ENCODE data around the gene PLCB4. TPM values are rescaled to one million over a fixed set of nuclear protein-coding genes. Genes with fewer than 3 reads are reported as not detected.

The PLCB4 gene
- total RNA-seq, 1 donor from 2014 or later, result 30.5 TPM

DNA sequence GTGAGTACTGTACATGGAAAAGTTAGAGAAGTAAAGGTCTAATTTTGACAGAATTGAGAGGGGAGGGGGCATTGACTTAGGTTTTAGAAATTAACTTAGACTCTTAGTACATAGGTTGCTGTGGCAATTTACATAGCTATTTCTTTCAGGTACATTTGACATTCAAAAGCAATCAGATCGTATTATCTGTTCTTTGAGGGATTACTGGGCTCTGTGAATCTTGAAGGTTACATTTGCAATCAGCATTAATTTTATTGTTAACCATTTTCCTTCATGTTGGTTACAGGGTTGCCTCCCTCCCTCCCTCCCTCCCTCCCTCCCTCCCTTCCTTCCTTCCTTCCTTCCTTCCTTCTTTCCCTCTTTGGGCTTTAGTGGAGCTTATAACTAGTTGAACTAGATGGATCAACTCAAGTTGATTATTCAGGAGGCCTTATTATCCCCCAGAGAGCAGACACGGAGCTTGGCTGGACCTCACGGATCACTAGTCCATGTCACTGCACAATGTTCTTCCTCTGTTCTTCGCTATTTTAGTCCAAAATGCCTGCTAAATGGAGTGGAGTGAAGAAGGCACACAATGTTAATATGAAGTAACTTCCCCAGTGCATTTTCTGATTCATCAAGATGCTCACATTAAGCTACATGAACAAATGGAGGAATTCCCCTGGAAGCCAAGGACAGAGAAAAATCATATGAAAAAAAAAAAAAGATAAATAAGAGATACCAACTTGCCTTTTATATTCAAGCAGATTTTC lies 87.8 kb downstream of the PLCB4 start:
- Histone ChIP-seq H3K27me3 (ENCODE audit: low read depth) (no peaks in the 10 kb centered on the region), H3K36me3 (no peaks in the 10 kb centered on the region), H3K4me3 (no peak overlapping the region), H3K27ac (replicated peaks) (peak overlapping the region; percentile 9), H3K9me3 (replicated peaks) (peaks cover 9% of the 10 kb centered on the region), H3K4me1 (peaks cover 33% of the 10 kb centered on the region)
- DNase-seq, result no peak
- TF ChIP-seq, protein P1, sequence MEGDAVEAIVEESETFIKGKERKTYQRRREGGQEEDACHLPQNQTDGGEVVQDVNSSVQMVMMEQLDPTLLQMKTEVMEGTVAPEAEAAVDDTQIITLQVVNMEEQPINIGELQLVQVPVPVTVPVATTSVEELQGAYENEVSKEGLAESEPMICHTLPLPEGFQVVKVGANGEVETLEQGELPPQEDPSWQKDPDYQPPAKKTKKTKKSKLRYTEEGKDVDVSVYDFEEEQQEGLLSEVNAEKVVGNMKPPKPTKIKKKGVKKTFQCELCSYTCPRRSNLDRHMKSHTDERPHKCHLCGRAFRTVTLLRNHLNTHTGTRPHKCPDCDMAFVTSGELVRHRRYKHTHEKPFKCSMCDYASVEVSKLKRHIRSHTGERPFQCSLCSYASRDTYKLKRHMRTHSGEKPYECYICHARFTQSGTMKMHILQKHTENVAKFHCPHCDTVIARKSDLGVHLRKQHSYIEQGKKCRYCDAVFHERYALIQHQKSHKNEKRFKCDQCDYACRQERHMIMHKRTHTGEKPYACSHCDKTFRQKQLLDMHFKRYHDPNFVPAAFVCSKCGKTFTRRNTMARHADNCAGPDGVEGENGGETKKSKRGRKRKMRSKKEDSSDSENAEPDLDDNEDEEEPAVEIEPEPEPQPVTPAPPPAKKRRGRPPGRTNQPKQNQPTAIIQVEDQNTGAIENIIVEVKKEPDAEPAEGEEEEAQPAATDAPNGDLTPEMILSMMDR (IDR thresholded peaks at IDR 0.05; ENCODE audit: borderline replicate concordance), result no peak
- intact Hi-C loops (cut with micrococcal nuclease), result no loop called here

DNA sequence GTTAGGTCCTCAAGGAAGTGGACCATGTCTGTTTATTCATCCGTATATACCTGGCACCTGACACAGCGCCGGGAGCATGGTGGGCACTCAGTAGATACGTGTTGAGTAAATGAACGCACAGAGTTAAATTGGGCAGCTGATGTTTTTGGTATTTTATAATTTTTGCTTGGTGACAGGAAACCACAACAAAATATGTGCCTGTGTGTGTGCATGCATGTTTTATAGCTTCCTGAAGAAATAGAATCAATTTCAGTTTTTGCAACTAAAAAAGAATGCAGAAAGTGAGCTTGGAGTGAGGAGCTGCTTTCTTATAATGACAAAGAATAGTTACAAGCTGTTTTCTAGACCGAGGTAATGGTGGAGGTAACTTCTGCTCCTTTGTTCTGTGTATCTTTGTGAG lies 91.4 kb downstream of the PLCB4 start:
- Histone ChIP-seq H3K36me3 (no peaks in the 10 kb centered on the region), H3K9me3 (replicated peaks) (no peaks in the 10 kb centered on the region), H3K4me3 (peak overlapping the region; percentile 35), H3K27ac (replicated peaks) (peak overlapping the region; percentile 78), H3K27me3 (ENCODE audit: low read depth) (no peaks in the 10 kb centered on the region), H3K4me1 (peaks cover 44% of the 10 kb centered on the region)
- intact Hi-C loops (cut with micrococcal nuclease), result no loop called here
- no peak for DNase-seq
- TF ChIP-seq, protein P1 (IDR thresholded peaks at IDR 0.05; ENCODE audit: borderline replicate concordance), result no peak

DNA sequence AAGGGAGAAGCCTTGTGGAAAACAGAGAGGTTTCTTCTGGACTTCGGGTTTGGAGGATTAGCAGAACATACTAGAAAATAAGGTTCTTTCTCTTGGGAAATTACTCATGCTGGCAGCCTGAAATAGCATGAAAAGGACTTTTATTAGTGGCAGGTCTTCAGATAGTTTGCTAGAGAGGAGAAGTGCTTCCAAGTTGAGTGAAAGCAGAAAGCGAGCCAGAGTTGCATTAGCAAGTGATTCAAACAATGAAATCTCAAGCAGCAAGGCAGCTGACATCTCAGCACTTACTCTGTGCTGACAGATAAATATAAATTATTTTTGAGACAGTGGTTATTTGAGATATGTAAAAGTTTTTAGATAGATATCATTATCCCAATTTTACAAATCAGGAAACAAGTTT lies 91.9 kb downstream of the PLCB4 start:
- intact Hi-C loops (cut with micrococcal nuclease), result no loop called here
- TF ChIP-seq, protein P1 (IDR thresholded peaks at IDR 0.05; ENCODE audit: borderline replicate concordance), result no peak
- no peaks in the 10 kb centered on the region for H3K27me3 ChIP-seq (ENCODE audit: low read depth)
- peak overlapping the region; percentile 35 for H3K4me3 ChIP-seq
- no peaks in the 10 kb centered on the region for H3K9me3 ChIP-seq (replicated peaks)
- no peaks in the 10 kb centered on the region for H3K36me3 ChIP-seq
- peak overlapping the region; percentile 78 for H3K27ac ChIP-seq (replicated peaks)
- peaks cover 46% of the 10 kb centered on the region for H3K4me1 ChIP-seq
- no peak for DNase-seq

DNA sequence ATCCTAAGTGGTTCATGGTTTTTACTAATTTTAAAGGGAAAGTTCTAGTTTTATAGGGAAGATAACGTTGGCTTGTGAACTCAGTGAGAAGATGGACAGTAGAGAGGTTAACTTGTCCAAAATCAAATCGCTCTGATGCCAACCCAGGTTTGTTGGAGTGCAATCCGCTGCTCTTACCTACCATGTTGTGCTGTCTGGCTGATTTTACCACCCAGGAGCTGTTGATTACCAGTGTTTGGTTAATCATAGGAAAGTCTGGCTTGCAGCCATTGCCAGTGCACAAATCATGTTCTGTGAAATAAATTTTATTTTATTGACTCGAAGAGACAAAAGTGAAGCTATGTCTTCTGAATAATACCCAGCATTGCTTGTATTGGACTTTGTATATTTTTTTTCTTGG lies 92.4 kb downstream of the PLCB4 start:
- TF ChIP-seq, protein P1 (IDR thresholded peaks at IDR 0.05; ENCODE audit: borderline replicate concordance), result no peak
- intact Hi-C loops (cut with micrococcal nuclease), result no loop called here
- peak overlapping the region; percentile 35 for H3K4me3 ChIP-seq
- H3K9me3 ChIP-seq (replicated peaks), result no peaks in the 10 kb centered on the region
- H3K4me1 ChIP-seq, result peaks cover 51% of the 10 kb centered on the region
- DNase-seq, result no peak
- H3K27ac ChIP-seq (replicated peaks), result peak overlapping the region; percentile 78
- no peaks in the 10 kb centered on the region for H3K36me3 ChIP-seq
- H3K27me3 ChIP-seq (ENCODE audit: low read depth), result no peaks in the 10 kb centered on the region

DNA sequence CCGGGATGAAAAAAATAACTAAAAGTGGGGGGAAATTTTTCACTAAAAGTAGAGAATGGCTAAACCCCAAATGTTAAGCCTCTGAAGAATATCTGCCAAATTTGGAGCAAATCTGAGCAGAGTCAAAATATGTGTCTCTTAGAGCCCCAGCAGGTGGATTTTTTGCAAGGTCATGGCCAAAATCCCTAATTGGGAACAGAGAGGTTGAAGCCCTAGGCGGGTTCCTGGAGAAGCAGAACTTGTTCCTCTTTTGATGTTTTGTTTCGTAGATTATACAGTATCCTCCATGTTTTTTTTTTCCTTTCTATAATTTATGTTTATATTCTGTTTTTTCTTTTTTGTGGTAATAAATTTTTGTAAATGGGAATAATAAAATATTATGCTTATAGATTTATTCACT lies 94.4 kb downstream of the PLCB4 start:
- intact Hi-C loops (cut with micrococcal nuclease), result no loop called here
- TF ChIP-seq, protein P1 (IDR thresholded peaks at IDR 0.05; ENCODE audit: borderline replicate concordance), result no peak

More for the DNA sequence above, 94.4 kb downstream of the PLCB4 start:
- no peaks in the 10 kb centered on the region for H3K9me3 ChIP-seq (replicated peaks)
- H3K36me3 ChIP-seq, result no peaks in the 10 kb centered on the region
- DNase-seq, result no peak
- no peaks in the 10 kb centered on the region for H3K27me3 ChIP-seq (ENCODE audit: low read depth)
- no peak overlapping the region for H3K27ac ChIP-seq (replicated peaks)
- no peak overlapping the region for H3K4me3 ChIP-seq
- H3K4me1 ChIP-seq, result peaks cover 53% of the 10 kb centered on the region

Data from left ventricle myocardium inferior (tissue), 1 donor.